Progenitor cell of endocrine pancreas (in vitro differentiated cells): Measurements from ENCODE around the gene GOLGA6L10. TPM values are rescaled to one million over a fixed set of nuclear protein-coding genes. Genes with fewer than 3 reads are reported as not detected.
"Not testable (repeated sequence)": the region's sequence is repeated elsewhere in the genome, so short reads cannot be mapped to it uniquely, and the experiment has no call there.

ENCODE experiments used
- DNase-seq: peaks from one replicate; pipeline ENCODE4 v3.0.0; 2021; ENCODE audit warnings: low spot score; ENCODE audit not compliant: unreplicated experiment
- H3K27ac Mint-ChIP-seq: 2 replicates; pipeline ENCODE4 v1.8.0; 2021; ENCODE audit warnings: mild to moderate bottlenecking, moderate library complexity, mixed read lengths
- H3K27me3 Mint-ChIP-seq: 2 replicates; pipeline ENCODE4 v1.8.0; 2021; ENCODE audit warnings: mixed read lengths
- H3K36me3 Mint-ChIP-seq: 2 replicates; pipeline ENCODE4 v1.8.0; 2022; ENCODE audit warnings: mixed read lengths; ENCODE audit not compliant: insufficient read depth
- H3K4me1 Mint-ChIP-seq: 2 replicates; pipeline ENCODE4 v1.8.0; 2021; ENCODE audit warnings: low read depth, mixed read lengths
- H3K4me3 Mint-ChIP-seq: 2 replicates; pipeline ENCODE4 v1.8.0; 2021; ENCODE audit warnings: low read depth, mild to moderate bottlenecking, moderate library complexity, mixed read lengths
- H3K9me3 Mint-ChIP-seq: 2 replicates; pipeline ENCODE4 v1.8.0; 2021; ENCODE audit warnings: low read depth, mixed read lengths
- total RNA-seq: library from RNA; stranded (reverse); gene quantifications from 2 replicates; pipeline ENCODE4 v1.2.1, GENCODE V29; 2021
- TF ChIP-seq, protein P1 (sequence below): fragments of 200-600 bp; sonication (generic); IDR thresholded peaks from one replicate; pipeline ENCODE4 v1.5.0; 2021; ENCODE audit warnings: antibody characterized with exemption, mild to moderate bottlenecking; ENCODE audit not compliant: unreplicated experiment

The GOLGA6L10 gene
- total RNA-seq, 1 donor from 2014 or later, result 8.7 TPM

DNA sequence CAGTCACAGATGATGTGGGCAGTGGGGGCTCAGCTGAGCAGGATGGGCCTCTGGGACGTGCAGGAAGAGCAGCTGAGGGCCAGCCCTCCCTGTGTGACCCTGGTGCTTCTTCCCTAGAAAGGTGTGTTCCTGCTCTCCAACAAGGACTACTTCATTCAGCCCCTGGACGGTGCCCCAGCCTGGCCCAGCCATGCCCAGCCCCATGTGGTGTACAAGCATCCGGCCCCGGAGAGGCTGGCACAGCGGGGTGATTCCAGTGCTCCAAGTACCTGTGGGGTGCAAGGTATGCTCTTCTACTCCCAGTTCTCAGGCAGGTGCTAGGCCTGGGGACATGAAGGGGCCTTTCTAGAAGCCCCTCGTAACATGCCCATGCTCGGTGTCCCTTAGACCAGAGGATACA lies 48.4 kb downstream of the GOLGA6L10 start:
- no peak for DNase-seq
- no peak overlapping the region for H3K27ac Mint-ChIP-seq
- H3K36me3 Mint-ChIP-seq, result no peaks in the 10 kb centered on the region
- H3K4me1 Mint-ChIP-seq, result no peaks in the 10 kb centered on the region
- no peaks in the 10 kb centered on the region for H3K9me3 Mint-ChIP-seq
- peaks cover 3% of the 10 kb centered on the region for H3K27me3 Mint-ChIP-seq
- H3K4me3 Mint-ChIP-seq, result no peak overlapping the region
- TF ChIP-seq, protein P1, sequence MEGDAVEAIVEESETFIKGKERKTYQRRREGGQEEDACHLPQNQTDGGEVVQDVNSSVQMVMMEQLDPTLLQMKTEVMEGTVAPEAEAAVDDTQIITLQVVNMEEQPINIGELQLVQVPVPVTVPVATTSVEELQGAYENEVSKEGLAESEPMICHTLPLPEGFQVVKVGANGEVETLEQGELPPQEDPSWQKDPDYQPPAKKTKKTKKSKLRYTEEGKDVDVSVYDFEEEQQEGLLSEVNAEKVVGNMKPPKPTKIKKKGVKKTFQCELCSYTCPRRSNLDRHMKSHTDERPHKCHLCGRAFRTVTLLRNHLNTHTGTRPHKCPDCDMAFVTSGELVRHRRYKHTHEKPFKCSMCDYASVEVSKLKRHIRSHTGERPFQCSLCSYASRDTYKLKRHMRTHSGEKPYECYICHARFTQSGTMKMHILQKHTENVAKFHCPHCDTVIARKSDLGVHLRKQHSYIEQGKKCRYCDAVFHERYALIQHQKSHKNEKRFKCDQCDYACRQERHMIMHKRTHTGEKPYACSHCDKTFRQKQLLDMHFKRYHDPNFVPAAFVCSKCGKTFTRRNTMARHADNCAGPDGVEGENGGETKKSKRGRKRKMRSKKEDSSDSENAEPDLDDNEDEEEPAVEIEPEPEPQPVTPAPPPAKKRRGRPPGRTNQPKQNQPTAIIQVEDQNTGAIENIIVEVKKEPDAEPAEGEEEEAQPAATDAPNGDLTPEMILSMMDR, result no peak

DNA sequence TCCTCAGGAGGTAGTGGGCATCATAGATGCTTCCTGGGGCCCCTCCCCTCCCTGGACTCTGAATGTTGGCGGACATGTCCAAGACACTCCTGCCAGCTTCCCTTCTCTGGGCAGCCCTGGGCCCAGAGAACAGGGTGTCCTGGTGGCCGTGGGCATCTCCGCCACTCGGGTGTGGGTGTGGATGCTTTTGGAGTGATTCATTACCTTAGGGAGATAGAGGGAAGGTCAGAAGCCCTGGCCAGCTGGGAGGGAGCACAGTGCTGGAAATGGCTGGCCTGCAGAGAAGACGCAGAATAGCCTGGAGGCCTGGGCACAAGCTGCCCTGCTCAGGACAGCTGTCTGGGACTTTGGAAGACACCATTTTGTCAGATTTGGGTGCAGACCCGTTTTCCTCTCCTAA lies 48.9 kb downstream of the GOLGA6L10 start:
- not testable (repeated sequence) for H3K27ac Mint-ChIP-seq, DNase-seq, H3K27me3 Mint-ChIP-seq, H3K36me3 Mint-ChIP-seq, H3K9me3 Mint-ChIP-seq, H3K4me1 Mint-ChIP-seq, H3K4me3 Mint-ChIP-seq

DNA sequence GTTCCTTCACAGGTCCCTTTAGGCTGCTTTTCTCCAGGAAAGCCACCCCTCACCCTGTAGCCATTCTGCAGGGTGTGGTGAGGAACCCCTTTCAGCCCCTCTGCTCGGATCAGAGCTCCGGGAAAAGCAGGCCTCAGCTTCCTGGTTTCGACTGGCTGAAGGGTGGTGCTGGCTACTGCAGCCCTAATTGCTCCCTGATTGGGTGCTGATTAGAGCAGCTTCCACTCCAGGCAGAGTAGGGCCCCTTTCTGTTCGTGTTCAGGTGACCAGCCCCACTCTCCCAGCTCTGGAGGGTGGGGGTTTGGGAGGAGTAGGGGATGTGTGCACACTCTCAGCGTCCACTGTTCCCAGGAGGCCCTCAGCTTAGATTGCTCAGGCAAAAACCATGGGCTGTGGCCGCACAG lies 49.8 kb downstream of the GOLGA6L10 start:
- H3K4me3 Mint-ChIP-seq, DNase-seq, H3K27me3 Mint-ChIP-seq, H3K9me3 Mint-ChIP-seq, H3K4me1 Mint-ChIP-seq, H3K36me3 Mint-ChIP-seq, H3K27ac Mint-ChIP-seq: not testable (repeated sequence)

DNA sequence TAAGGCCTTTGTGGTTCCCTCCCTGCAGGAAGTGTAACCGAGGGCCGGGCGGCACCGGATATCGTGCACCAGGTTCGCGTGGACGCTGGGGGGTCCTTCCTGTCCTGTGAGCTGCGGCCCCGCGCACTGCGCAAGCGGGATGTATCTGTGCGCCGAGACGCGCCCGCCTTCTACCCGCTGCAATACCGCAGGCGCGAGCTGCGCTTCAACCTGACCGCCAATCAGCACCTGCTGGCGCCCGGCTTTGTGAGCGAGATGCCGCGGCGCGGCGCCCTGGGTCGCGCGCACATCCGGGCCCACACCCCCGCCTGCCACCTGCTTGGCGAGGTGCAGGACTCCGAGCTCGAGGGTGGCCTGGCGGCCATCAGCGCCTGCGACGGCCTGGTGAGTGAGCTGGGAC lies 50.8 kb downstream of the GOLGA6L10 start:
- H3K9me3 Mint-ChIP-seq, result no peaks in the 10 kb centered on the region
- TF ChIP-seq, protein P1, result no peak

DNA sequence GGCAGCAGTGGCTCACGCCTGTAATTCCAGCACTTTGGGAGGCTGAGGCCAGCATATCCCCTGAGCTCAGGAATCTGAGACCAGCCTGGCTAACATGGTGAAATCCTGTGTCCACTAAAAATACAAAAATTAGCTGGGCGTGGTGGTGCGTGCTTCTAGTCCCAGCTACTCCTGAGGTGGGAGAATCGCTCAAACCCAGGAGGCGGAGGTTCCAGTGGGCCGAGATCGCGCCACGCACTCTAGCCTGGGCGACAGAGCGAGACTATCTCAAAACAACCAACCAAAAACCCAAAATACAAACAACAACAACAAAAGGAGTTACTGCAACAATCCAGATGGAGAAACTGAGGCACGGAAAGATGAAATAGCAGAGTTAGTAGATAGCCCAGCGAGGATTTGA lies 51.2 kb downstream of the GOLGA6L10 start:
- no peaks in the 10 kb centered on the region for H3K27me3 Mint-ChIP-seq
- H3K36me3 Mint-ChIP-seq, result no peaks in the 10 kb centered on the region
- H3K9me3 Mint-ChIP-seq, result no peaks in the 10 kb centered on the region
- no peak overlapping the region for H3K27ac Mint-ChIP-seq
- no peak overlapping the region for H3K4me3 Mint-ChIP-seq
- TF ChIP-seq, protein P1, result no peak
- H3K4me1 Mint-ChIP-seq, result no peaks in the 10 kb centered on the region
- DNase-seq, result no peak

More for the DNA sequence above, 50.8 kb downstream of the GOLGA6L10 start:
- Mint-ChIP-seq H3K4me3 (no peak overlapping the region), H3K27me3 (peaks cover 2% of the 10 kb centered on the region), H3K4me1 (no peaks in the 10 kb centered on the region), H3K36me3 (no peaks in the 10 kb centered on the region), H3K27ac (no peak overlapping the region)
- DNase-seq, result no peak

DNA sequence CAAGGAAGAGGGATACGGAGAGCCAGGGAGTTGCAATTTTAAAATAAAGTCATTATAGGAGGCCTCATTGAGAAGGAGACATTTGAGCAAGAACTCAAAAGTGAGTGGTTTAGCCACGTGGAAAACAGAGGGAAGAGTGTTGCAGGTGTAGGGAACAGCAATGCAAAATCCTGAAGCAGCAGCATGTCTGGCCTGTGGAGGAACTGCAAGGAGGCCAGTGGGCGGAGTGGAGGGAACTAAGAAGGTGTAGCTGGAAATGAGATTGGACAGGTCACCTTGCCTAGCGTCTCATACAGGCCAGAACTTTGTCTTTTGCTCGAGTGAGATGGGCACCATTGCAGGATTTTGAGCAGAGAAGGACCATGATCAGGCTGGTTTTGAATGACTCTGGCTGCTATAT lies 51.7 kb downstream of the GOLGA6L10 start:
- Mint-ChIP-seq H3K4me1 (no peaks in the 10 kb centered on the region), H3K27ac (no peak overlapping the region), H3K4me3 (no peak overlapping the region), H3K27me3 (no peaks in the 10 kb centered on the region), H3K9me3 (no peaks in the 10 kb centered on the region), H3K36me3 (no peaks in the 10 kb centered on the region)
- TF ChIP-seq, protein P1, result no peak
- no peak for DNase-seq
